HG02798 (cell line): ENCODE data around the gene CD9.
"Not testable (repeated sequence)": the region's sequence is repeated elsewhere in the genome, so short reads cannot be mapped to it uniquely, and the experiment has no call there.

Experiments used
- ATAC-seq: cut with Tn5 transposase; IDR thresholded peaks from one replicate; pipeline ENCODE4 v1.9.1; 2021; ENCODE audit warnings: mild to moderate bottlenecking; ENCODE audit not compliant: unreplicated experiment, poor library complexity

The CD9 gene

GRCh38 chr12:6198051-6198450 lies 2.1 kb upstream of the CD9 start:
- ATAC-seq = no peak

- ATAC-seq = no peak
These were observed 1.6 kb upstream of the CD9 start for GRCh38 chr12:6198556-6198955.

- ATAC-seq = no peak
These were observed 1.1 kb upstream of the CD9 start for GRCh38 chr12:6198985-6199530.

GRCh38 chr12:6199531-6200255 lies 507 bp upstream of the CD9 start:
- ATAC-seq = no peak

- no peak for ATAC-seq
These were observed 1.0 kb downstream of the CD9 start for GRCh38 chr12:6201213-6201608.

- no peak for ATAC-seq
These were observed 1.6 kb downstream of the CD9 start for GRCh38 chr12:6201826-6202225.

- ATAC-seq = no peak
These were observed 2.1 kb downstream of the CD9 start for GRCh38 chr12:6202304-6202703.

- ATAC-seq = no peak
These were observed 2.6 kb downstream of the CD9 start for GRCh38 chr12:6202846-6203245.

GRCh38 chr12:6203601-6204000 lies 3.4 kb downstream of the CD9 start:
- ATAC-seq = no peak

GRCh38 chr12:6204533-6205143 lies 4.4 kb downstream of the CD9 start:
- no peak for ATAC-seq

GRCh38 chr12:6205144-6205539 lies 4.9 kb downstream of the CD9 start:
- no peak for ATAC-seq

GRCh38 chr12:6205761-6206160 lies 5.6 kb downstream of the CD9 start:
- no peak for ATAC-seq

- ATAC-seq = no peak
These were observed 6.1 kb downstream of the CD9 start for GRCh38 chr12:6206327-6206726.

- no peak for ATAC-seq
These were observed 7.2 kb downstream of the CD9 start for GRCh38 chr12:6207259-6207925.

- ATAC-seq = no peak
These were observed 7.9 kb downstream of the CD9 start for GRCh38 chr12:6208130-6208529.

GRCh38 chr12:6209428-6209827 lies 9.2 kb downstream of the CD9 start:
- ATAC-seq = not testable (repeated sequence)

- ATAC-seq = no peak
These were observed 11.2 kb downstream of the CD9 start for GRCh38 chr12:6211421-6211869.

- ATAC-seq = no peak
These were observed 11.9 kb downstream of the CD9 start for GRCh38 chr12:6212086-6212485.

- ATAC-seq = no peak
These were observed 13.8 kb downstream of the CD9 start for GRCh38 chr12:6213969-6214368.

- ATAC-seq = no peak
These were observed 14.4 kb downstream of the CD9 start for GRCh38 chr12:6214633-6215032.

- no peak for ATAC-seq
These were observed 15.1 kb downstream of the CD9 start for GRCh38 chr12:6215120-6215807.
